UCSD-AML1 (cell line): ENCODE measurements around the gene MAPK8IP1.
A peak's percentile ranks its signal among the peaks of the same experiment; 100 is the strongest.

Experiments used
- DNase-seq: peaks from one replicate; lab custom pipeline; 2025; ENCODE audit not compliant: unreplicated experiment; lab: John Stamatoyannopoulos, UW

The MAPK8IP1 gene

DNA sequence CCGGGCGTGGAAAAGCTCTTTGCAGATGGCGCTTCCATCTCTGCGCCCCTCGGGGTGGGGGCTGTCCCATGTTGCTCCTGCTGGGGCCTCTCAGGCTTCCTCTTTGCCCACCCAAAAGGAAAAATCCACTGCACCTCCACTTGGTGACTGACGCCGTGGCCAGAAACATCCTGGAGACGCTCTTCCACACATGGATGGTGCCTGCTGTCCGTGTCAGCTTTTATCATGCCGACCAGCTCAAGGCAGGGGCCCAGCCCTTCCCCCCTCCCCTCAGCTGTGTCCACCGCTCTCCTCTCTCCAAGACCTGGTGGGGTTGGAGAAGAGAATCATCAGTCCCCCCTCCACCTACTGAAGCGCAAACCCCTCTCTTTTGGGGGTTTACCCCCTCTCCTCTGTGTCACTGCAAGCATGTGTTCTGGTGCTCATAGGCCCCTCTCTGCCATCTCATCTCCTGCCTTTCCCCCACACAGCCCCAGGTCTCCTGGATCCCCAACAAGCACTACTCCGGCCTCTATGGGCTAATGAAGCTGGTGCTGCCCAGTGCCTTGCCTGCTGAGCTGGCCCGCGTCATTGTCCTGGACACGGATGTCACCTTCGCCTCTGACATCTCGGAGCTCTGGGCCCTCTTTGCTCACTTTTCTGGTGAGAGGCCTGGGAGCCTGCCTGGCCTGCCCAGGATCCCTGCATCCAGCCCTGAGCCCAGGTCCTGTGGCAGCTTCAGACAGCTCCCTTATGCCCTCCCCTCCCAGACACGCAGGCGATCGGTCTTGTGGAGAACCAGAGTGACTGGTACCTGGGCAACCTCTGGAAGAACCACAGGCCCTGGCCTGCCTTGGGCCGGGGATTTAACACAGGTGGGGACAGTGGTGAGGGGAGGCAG lies 38.8 kb downstream of the MAPK8IP1 start:
- DNase-seq, result no peak

DNA sequence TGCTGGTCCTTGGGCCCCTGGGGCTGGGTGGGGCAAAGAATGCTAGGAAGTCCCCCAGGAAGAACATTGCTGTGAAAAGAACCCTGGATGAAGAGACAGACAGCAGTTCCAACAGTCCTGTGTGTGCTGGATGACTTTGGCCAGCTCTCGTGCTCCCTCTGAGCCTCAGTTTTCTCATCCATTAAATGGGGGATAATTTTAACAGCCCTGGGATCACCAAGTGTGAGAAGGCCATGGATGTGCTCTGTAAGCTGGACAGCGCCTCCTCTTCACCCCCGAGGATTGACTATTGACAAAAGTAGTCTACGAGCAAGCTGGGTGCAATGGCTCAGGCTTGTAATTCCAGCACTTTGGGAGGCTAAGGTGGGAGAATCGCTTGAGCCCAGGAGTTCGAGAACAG lies 39.5 kb downstream of the MAPK8IP1 start:
- DNase-seq, result no peak

DNA sequence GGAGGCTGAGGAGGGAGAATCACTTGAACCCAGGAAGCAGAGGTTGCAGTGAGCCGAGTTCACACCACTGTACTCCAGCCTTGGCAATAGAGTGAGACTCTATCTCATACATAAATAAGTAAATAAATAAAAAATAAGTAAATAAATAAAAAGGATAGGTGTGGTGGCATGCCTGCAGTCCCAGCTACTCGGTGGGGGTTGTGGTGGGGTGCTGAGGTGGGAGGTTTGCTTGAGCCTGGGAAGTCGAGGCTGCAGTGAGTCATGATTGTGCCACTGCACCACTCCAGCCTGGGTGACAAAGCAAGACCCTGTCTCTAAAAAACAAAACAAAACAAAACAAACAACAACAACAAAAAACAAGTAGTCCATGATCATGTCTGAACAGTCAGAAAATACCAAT lies 40.1 kb downstream of the MAPK8IP1 start:
- no peak for DNase-seq

DNA sequence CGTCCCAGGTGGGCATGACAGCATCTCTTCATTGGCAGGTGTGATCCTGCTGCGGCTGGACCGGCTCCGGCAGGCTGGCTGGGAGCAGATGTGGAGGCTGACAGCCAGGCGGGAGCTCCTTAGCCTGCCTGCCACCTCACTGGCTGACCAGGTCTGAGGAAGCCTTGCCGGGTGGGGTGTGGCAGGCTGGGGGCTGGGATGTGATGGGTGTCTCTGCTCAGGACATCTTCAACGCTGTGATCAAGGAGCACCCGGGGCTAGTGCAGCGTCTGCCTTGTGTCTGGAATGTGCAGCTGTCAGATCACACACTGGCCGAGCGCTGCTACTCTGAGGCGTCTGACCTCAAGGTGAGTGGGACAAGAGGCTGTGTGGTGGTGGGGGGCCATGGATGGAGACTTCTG lies 40.5 kb downstream of the MAPK8IP1 start:
- no peak for DNase-seq

DNA sequence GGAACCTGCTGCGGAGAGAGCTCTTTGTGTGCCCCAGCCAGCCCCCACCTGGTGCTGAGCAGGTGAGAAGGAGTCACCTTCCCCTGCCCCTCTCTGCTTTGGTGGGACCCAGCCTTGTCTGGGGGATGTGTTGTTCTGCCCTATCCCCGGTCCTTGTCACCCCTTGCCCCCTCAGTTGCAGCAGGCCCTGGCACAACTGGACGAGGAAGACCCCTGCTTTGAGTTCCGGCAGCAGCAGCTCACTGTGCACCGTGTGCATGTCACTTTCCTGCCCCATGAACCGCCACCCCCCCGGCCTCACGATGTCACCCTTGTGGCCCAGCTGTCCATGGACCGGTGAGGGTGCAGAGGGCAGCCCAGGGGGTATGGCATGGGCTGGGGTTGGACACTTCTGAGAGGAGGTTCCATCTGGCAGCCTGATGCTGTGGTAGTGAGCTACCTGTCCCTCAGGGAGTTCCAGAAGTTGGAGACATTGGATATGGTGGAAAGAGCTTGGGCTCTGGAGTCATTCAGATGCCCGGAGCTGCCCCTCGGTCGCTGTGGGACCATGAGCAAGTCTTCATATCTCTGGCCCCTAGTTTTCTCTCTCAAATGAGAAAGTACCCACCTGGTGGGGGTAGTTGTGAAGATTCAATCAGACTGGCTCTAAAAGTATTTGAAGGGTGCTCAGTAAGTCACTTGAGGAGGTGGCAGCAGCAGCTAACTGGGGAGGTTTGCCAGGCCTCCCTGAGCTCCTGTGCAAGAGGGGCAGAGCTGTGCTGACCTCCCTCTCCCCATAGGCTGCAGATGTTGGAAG lies 41.3 kb downstream of the MAPK8IP1 start:
- DNase-seq, result no peak

DNA sequence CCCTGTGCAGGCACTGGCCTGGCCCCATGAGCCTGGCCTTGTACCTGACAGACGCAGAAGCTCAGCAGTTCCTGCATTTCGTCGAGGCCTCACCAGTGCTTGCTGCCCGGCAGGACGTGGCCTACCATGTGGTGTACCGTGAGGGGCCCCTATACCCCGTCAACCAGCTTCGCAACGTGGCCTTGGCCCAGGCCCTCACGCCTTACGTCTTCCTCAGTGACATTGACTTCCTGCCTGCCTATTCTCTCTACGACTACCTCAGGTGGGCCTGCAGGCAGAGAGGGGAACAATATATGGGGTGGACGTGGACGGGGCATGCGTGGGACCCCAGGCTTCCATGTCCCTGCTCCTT lies 41.9 kb downstream of the MAPK8IP1 start:
- DNase-seq, result peak; percentile 32

DNA sequence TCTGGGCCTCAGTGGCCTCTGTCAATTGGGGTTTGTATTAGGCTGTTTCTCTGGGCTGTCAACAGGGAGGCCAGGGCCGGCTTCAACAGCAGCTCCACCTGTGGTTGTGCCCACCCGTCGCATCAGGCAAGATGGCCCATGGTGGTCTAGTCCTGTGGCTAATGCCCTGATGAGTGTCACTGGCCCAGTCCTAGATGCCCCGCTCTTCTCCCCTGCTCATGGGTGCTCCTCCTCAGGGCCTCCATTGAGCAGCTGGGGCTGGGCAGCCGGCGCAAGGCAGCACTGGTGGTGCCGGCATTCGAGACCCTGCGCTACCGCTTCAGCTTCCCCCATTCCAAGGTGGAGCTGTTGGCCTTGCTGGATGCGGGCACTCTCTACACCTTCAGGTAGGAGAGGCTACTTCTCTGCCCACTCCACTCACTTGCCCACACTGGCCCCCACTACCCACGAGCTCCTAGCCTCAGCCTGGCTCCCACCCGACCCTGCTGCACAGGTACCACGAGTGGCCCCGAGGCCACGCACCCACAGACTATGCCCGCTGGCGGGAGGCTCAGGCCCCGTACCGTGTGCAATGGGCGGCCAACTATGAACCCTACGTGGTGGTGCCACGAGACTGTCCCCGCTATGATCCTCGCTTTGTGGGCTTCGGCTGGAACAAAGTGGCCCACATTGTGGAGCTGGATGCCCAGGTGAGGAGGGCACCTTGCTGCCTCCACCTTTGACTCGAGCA lies 42.4 kb downstream of the MAPK8IP1 start:
- no peak for DNase-seq

DNA sequence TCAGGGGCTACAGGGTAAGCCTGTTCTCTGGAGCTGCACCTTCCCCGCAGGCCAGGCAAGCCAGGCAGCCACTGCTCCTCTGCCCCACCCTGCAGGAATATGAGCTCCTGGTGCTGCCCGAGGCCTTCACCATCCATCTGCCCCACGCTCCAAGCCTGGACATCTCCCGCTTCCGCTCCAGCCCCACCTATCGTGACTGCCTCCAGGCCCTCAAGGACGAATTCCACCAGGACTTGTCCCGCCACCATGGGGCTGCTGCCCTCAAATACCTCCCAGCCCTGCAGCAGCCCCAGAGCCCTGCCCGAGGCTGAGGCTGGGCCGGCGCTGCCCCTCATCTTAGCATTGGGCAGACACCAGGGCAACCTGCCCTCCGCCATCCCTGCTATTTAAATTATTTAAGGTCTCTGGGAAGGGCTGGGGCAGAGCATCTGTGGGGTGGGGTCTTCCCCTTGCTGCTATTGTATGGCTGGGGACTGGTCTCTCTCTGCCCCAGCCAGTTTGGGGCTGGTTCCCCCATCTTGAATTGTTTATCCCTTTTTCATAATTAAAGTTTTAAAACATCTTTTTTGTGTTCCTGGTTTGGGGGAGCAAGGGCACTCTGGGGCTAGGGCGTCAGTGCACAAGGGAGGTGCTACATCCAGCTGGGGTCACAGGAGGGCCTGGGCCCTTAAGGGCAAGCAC lies 43.2 kb downstream of the MAPK8IP1 start:
- no peak for DNase-seq

DNA sequence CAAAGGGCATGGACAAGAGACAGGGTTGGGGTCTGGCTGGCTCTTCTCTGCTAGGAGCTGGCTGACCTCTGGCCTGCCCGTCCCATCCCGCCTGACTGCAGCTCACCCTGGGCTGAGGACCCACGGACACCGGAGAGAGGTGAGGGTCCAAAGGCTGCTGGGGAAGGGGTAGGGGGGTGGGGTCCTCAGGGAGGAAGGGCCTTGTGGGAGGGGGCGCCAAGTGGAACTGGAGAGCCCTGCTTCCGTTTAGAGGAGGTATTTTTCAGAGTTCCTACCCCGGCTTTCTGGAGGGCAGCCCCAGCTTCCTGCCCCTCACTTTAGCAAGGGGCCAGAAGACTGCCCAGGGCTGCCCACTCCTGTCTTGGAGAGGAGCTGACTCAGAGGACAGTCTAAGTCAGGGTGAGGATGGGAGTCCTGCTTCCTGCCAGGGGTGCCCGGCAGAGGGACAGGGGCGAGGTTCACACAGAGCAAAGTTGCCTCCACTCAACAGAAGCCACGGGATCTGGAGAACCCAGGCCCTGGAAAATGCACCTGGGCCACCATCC lies 44.1 kb downstream of the MAPK8IP1 start:
- DNase-seq, result no peak

DNA sequence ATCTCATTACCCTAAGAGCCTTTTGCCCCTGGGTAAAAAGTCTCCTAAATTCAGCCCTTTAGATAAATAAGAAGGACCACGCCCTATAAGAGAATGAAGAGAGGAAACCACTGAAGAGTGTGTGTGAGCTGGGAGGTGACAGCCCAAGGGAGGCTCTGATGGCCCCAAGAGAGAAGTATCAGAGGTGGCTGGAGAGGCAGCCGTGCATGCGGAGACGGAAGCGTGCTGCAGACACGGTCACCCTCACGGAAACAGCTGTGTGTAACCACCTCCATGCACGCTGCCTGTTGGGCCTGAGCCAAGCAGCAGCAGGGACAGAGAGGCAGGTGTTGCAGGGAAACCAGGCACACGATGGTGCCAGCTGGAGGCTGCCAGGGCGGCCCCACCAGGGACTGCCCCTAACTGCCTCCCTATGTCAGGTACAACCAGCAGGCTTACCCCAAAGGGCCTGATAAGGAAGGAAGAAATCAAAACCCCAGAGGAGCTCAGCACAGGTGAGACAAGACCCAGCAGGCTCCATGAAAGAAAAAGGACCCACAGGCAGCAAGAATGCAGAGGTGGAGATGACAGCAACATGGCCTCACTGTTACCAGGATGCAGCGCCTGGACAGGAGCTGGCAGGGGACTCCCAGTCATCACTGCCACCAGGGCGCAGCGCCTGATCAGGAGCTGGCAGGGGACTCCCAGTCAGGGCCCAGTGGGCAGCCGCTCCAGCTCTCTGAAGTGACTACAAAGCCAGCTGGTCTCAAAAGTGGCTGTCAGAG lies 44.8 kb downstream of the MAPK8IP1 start:
- peak; percentile 56 for DNase-seq

DNA sequence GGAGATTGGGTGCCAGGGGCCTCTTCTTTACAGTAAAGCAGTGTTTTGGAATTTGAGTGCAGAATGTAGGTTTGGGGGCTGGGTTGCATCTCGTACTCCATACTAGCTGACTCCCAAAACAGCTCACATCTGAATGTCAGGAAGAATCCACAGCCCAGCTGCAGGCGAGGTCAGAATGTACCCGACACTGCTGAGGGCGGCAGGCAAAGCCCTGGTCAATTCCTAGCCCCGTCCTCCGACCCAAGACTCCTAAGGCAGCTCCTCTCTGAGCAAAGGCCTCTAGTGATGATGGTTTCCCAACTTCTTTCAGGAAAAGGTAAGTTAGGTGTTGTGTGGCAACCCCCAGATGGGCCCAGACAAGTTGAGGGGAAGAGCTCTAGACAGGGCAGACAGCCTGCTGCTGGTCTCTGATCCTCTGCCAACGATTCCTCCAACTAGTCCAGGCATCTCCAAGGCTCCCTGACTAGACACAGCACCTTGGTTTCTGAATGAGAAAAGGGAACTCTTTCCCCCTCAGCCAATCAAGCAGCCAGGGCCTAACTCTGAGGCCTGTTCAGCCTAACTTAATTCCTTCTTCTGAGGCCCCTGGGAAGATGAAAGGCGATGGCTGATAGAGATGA lies 45.6 kb downstream of the MAPK8IP1 start:
- DNase-seq, result no peak

DNA sequence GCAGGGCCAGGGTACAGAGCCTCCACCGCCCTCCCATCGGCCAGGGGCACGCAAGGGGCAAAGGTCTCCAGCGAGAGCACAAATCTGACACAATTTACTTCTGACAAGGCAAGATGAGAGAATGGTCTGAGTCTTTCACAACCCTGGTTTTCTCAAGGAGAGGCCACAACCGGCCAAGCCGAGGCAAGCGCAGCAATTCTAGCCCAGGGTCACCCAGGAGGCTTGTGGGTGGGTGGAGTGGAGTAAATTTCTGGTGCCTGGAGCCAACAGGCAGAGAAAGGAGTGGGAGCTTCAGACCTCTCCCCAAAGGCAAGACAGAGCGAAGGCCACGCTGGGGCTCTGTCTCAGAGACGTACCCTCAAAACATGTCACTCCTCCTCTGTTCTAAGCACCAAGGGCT lies 46.3 kb downstream of the MAPK8IP1 start:
- DNase-seq, result no peak

DNA sequence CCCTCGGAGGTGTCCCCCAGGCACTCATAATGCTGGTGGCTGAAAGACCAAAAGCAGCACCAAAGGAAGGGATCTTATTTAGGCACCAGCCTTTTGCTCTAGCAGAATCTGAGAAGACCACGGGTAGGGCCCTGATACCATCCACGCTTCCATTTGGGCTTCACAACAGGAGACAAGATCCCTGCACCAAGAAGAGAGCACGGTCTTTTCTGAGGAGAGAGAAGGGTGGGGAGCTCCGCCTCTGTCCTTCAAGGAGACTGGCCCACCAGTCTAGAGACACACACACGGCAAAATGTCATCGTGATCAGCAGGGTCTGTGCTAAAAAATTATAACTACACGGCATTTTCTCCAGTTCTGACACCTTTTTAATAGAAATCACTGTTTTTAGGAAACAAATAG lies 46.8 kb downstream of the MAPK8IP1 start:
- no peak for DNase-seq

DNA sequence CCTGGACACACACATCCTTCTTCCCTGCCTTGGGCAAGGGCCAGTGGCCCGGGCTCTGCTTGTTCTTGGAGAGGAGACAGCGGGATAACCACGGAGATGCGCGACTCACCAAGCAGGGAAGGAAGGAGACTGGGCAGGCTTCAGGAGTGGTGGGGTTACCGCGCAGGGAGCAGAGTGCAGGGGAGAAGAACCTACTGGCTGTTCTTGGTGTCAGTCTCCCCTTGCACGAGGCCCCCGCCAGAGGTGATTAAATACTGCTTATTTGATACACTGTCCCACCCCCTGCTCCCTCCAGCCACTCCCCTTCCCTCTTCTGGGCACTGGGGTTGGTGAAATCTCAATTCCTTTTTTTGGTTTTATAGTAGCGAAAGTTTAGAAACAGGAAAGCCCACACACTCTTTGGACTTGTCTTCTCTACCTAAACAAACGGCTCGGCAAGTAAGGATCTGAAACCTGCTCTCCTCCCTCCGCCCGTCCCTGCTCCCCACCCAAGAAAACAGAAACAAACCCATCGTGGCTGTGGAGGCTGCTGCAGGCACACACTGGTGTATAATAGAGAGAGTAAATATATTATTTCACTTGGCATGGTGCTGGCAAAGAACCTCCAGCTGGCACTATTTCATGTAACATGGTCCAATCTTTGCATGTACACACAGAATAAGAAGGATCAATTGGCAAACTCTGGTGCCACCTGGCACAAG lies 47.8 kb downstream of the MAPK8IP1 start:
- DNase-seq, result no peak

DNA sequence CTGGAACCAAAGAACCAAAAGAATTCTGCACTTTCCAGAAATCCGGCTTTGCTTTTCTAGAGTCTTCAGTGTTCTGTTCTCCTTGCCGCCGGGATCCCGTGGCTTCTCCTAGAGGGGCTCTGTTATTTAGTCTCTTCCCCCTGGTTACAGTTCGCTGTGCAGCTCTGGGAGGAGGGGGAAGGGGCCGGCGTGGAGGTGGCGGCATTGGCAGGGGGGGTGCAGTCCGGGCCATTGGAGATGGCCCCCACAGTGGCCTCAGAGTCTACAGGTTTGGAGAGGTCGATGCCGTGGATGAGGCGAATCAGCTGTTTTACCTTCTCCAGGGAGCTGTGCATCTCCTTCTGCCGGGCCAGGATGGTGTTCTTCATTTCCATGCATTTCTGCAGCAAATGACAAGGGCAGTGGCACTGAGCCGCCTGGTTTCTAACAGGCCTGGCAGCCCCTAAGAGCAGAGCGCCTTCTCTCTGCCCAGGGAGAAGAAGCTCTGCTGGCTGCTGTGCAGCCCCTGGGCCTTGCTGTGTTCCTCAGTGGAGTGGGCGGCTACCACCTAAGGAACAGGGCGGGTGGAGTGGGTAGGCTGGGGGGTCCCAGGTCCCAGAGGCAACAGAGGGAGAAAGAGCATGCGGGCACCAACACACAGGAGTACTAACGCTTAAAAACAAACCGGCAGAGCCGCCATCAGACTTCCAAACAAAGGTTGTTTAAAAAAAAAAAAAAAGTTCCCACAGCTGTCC lies 48.6 kb downstream of the MAPK8IP1 start:
- no peak for DNase-seq

DNA sequence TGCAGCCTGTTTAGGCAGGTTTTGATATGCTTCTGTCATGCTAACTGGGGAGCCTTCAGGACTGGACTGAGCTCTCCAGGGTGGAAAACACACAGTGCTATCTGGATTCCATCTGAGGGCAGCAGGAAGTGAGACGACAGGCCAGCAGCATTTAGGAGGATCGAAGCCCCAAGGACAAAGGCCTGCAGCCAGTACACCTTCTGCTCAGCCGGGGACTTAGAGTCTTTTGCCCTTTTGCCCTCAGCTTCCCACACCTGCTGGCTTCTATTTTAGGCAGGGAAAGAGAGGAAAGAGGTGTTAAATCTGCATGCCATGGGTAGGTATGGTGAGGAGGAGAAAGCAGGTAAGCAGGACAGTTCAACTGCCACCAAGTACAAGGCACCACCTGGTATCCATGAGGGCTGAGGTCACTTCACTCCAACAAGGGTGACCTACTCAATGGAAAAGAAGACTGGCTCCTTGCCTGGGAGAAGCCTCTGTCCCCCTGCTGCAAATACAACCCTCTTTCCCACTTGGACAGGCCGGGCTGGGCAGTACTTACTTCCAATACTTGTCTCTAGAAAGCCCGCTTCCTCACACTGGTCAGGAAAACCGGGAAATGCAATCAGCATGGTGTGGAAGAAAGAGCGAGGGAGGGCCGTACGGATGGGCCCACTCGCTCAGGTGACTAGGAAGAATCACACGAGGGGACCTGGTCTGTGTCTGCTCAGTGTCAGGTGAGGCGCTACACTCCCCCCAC lies 49.3 kb downstream of the MAPK8IP1 start:
- DNase-seq, result no peak

DNA sequence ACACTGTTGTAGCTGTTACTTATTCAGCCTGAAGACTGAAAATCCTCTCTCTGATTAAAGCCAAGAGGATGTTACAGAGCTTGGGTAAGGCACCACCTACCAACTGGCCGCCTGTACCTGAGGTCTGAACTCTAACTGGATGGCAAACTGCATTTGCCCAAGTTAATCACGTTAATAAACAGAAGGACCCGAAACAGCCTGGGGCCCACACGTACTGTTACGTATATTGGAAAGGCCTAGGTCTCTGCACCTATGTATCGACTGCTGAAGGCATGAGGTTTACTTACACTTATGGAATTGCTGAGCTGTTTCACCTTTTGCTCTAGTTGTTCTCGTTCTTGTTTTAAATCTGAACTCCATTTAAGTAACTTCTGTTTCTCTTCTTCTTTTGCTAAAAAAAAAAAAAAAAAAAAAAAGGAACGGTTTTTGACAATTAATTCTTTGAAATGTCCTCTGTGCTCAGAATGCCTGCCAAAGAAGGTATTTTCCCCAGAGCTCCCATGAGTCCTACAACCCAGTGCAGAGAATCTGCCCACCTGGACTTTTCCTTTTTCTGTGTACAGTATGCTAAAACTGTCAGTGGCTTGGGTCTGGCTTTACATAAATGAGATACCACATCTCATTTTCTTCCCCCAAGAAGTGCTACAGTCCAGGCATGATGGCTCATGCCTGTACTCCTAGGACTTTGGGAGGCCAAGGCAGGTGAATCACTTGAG lies 50.1 kb downstream of the MAPK8IP1 start:
- no peak for DNase-seq
